ENCODE results near the gene ATP6V1C2. TPM values are rescaled to one million over a fixed set of nuclear protein-coding genes. Genes with fewer than 3 reads are reported as not detected.
A peak's percentile ranks its signal among the peaks of the same experiment; 100 is the strongest.
"Not testable (repeated sequence)": the region's sequence is repeated elsewhere in the genome, so short reads cannot be mapped to it uniquely, and the experiment has no call there.

Gene ATP6V1C2
- total RNA-seq, 1 donor from 2014 or later = not detected

GRCh38 chr2:10810202-10811161 lies 89.1 kb downstream of the ATP6V1C2 start:
- no peak for DNase-seq (ENCODE audit: low read depth)
- no peak for TF ChIP-seq CTCF (conservative IDR thresholded peaks at IDR 0.05; ENCODE audit: low read depth, low read length)
- peak overlapping the region; percentile 70 for H3K4me3 ChIP-seq (ENCODE audit: low read depth, low read length)

DNA sequence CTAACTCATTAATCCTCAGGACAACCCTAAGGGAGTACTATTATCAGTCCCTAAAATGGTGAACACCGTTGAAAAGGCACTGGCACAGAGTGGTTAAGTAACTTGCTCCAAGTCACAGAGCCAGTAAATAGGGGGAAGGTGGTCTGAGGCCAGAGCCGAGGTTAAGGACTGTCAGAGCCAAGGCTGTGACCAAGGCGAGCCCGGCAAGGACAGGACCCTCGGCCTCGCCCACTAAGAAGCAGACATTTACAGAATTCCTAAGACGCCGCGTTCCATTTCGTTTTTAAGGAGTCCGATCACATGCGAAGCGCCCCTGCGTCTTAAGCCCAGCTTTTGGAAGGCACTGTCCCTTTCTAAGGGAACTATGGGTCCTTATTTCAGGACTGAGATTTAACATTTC lies 90.1 kb downstream of the ATP6V1C2 start:
- no peak for DNase-seq (ENCODE audit: low read depth)
- no peak for TF ChIP-seq CTCF (conservative IDR thresholded peaks at IDR 0.05; ENCODE audit: low read depth, low read length)
- peak overlapping the region; percentile 70 for H3K4me3 ChIP-seq (ENCODE audit: low read depth, low read length)

DNA sequence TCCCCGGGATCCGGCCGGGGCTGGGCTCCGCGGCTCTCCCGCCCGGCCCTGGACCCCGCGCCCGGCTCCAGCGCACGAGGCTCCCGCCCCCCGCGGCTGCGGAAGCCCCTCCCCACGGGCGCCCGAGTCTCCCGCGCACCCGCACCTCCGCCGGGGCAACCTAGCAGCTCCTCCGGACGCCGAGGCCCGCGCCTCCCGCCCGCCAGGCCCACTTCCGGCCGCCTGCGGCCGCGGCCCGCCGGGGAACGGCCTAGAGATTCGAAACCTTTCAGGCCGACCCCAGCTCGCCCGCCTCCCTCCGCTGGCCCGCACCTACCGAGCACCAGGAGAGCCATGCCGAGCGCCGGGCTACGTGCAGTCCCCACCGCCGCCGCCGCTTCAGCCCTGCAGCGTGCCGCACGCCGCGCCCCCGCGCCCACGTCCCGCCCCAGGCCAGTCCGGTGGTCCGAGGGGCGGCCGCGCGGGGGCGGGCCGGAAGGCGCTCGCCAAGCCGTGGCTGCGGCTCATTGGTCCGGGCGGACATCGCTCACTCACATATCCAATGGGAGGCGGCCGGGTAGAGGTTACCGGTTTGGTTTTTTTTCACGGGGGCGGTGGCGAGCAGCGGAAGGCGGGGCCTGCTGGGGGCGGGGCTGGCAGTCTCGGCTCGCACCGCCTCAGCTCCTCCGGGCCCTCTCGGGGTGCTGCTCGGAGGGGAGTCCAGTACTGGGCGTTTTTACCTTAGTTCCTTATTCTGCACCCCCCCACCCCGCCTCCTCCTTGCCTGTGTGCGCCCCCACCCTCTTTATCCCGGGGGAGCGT lies 91.1 kb downstream of the ATP6V1C2 start, which contains the start of gene PDIA6:
Gene PDIA6 (minus strand): TSS at position 424 of the 801 bp plus-strand sequence. CDS start 89 bp downstream, at position 335.
- no peak for DNase-seq (ENCODE audit: low read depth)
- TF ChIP-seq CTCF (conservative IDR thresholded peaks at IDR 0.05; ENCODE audit: low read depth, low read length) = no peak
- H3K4me3 ChIP-seq (ENCODE audit: low read depth, low read length) = peak within 1 kb of the TSS; percentile 70

GRCh38 chr2:10813163-10814138 lies 92.0 kb downstream of the ATP6V1C2 start:
- not testable (repeated sequence) for DNase-seq (ENCODE audit: low read depth)

DNA sequence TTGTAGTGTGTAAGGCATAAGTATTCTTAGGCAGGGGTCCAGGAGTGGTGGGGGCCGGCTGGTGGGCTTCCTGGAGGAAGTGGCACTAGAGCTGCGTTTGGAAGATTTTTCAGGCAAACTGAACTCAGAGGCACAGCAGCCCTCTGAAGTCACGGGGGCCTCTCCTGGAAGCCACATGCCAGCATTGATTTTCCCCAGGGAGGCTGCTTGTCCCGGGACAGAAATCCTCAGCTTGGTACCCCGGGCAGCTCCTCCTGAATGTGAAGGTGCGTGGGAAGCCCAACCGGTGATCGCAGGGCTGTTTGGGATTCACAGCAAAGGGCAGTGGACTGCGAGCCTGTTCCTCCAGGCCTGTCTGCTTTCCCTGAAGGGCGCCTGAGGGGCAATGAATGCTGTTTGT lies 92.7 kb downstream of the ATP6V1C2 start:
- no peak overlapping the region for H3K4me3 ChIP-seq (ENCODE audit: low read depth, low read length)
- TF ChIP-seq CTCF (conservative IDR thresholded peaks at IDR 0.05; ENCODE audit: low read depth, low read length) = no peak
- no peak for DNase-seq (ENCODE audit: low read depth)

More at GRCh38 chr2:10813163-10814138, 92.0 kb downstream of the ATP6V1C2 start:
- H3K4me3 ChIP-seq (ENCODE audit: low read depth, low read length) = peak overlapping the region; percentile 59

GRCh38 chr2:10814571-10815331 lies 93.3 kb downstream of the ATP6V1C2 start:
- no peak overlapping the region for H3K4me3 ChIP-seq (ENCODE audit: low read depth, low read length)
- no peak for TF ChIP-seq CTCF (conservative IDR thresholded peaks at IDR 0.05; ENCODE audit: low read depth, low read length)
- no peak for DNase-seq (ENCODE audit: low read depth)
